Left lung (tissue), 10 donors: ENCODE measurements around the gene TMEM106C. TPM values are rescaled to one million over a fixed set of nuclear protein-coding genes. Genes with fewer than 3 reads are reported as not detected.

Source experiments
- ATAC-seq: fragments of 200-7000 bp; cut with Tn5 transposase; one replicate; pipeline ENCODE4 v1.9.1; 2020; ENCODE audit warnings: moderate library complexity
- DNase-seq, 4 donors: peaks; one replicate each; pipeline ENCODE4 v3.0.0-alpha.2; 2013 to 2020
- H3K27ac ChIP-seq, 2 donors: fragments of 200-600 bp; sonication (generic) in 1 of 2; one replicate each; pipeline versions ENCODE4 v1.5.0 to v1.8.0; 2020 to 2021
- H3K27me3 ChIP-seq, 2 donors: fragments of 200-600 bp; sonication (generic) in 1 of 2; one replicate each; pipeline versions ENCODE4 v1.5.0 to v1.8.0; 2020 to 2021
- H3K36me3 ChIP-seq, 2 donors: fragments of 200-600 bp; sonication (generic) in 1 of 2; one replicate each; pipeline versions ENCODE4 v1.5.0 to v1.8.0; 2020 to 2021
- H3K4me1 ChIP-seq, 2 donors: fragments of 200-600 bp; one replicate each; pipeline ENCODE4 v1.8.0; 2021
- H3K4me3 ChIP-seq, 2 donors: fragments of 200-600 bp; sonication (generic) in 1 of 2; one replicate each; pipeline versions ENCODE4 v1.5.0 to v1.8.0; 2020 to 2021; ENCODE audit warnings: mild to moderate bottlenecking in 1 of 2
- H3K9me3 ChIP-seq, 2 donors: fragments of 200-600 bp; sonication (generic) in 1 of 2; one replicate each; pipeline versions ENCODE4 v1.5.0 to v1.8.0; 2020 to 2021
- intact Hi-C, 2 donors: fragments of 100-400 bp; cut with DNase I; formaldehyde crosslinking; loops; one replicate each; pipeline versions ENCODE4 v1.11.2 to v1.14.2; 2022
- polyA plus RNA-seq, 6 donors: library from polyadenylated mRNA; unstranded; fragments of 120-200 nt; gene quantifications; one replicate each; pipeline ENCODE4 v1.2.1, GENCODE V29; 2013; ENCODE audit not compliant: insufficient read length in 6 of 6
- total RNA-seq, 2 donors: library from RNA; stranded (reverse); fragmentation: NEBNext Ultra II Directional; extraction: Animal tissue kit (Norgen Biotek cat#: 25700); gene quantifications; one replicate each; pipeline ENCODE4 v1.2.1, GENCODE V29; 2021
- TF ChIP-seq, protein P1 (sequence below), 2 donors: fragments of 200-600 bp; sonication (generic) in 1 of 2; IDR thresholded peaks; one replicate each; pipeline versions ENCODE4 v1.5.0 to v1.8.0; 2021; ENCODE audit warnings: antibody characterized with exemption in 2 of 2
- donor health status: DM: no; HTN: yes; CAD: no.
- donor health status: DM: no; HTN: no; CAD: no.

The TMEM106C gene
- total and polyA plus RNA-seq, 8 donors, result 43.1 to 99.3 (median 82.1) TPM

DNA sequence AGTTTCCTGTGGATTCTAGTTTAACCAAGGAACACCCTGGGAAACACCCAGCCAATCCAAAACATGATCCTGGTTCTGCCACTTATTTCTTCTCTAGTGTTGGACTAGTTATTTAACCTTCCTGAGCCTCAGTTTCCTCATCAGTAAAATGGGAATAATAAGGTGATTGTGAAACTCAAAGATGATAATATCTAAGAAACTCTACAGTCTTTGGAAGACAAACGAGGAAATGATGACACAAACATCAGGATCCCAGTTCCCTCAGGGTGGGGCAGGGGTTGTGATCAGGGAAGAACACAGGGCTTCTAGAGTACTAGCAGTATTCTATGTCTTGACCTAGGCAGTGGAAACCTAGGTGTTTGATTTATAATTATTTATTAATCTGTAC, 18.1 kb upstream of the TMEM106C start:
- Histone ChIP-seq H3K27ac (no peak overlapping the region), H3K27me3 (peaks cover 5 to 31% of the 10 kb centered on the region in 2 donors), H3K9me3 (no peaks in the 10 kb centered on the region), H3K36me3 (no peaks in the 10 kb centered on the region), H3K4me1 (peaks cover 0 to 21% of the 10 kb centered on the region in 2 donors), H3K4me3 (no peak overlapping the region)
- DNase-seq (no peak), ATAC-seq (no peak)
- intact Hi-C loops, result no loop called here
- TF ChIP-seq, protein P1, sequence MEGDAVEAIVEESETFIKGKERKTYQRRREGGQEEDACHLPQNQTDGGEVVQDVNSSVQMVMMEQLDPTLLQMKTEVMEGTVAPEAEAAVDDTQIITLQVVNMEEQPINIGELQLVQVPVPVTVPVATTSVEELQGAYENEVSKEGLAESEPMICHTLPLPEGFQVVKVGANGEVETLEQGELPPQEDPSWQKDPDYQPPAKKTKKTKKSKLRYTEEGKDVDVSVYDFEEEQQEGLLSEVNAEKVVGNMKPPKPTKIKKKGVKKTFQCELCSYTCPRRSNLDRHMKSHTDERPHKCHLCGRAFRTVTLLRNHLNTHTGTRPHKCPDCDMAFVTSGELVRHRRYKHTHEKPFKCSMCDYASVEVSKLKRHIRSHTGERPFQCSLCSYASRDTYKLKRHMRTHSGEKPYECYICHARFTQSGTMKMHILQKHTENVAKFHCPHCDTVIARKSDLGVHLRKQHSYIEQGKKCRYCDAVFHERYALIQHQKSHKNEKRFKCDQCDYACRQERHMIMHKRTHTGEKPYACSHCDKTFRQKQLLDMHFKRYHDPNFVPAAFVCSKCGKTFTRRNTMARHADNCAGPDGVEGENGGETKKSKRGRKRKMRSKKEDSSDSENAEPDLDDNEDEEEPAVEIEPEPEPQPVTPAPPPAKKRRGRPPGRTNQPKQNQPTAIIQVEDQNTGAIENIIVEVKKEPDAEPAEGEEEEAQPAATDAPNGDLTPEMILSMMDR (IDR thresholded peaks at IDR 0.05), result no peak

DNA sequence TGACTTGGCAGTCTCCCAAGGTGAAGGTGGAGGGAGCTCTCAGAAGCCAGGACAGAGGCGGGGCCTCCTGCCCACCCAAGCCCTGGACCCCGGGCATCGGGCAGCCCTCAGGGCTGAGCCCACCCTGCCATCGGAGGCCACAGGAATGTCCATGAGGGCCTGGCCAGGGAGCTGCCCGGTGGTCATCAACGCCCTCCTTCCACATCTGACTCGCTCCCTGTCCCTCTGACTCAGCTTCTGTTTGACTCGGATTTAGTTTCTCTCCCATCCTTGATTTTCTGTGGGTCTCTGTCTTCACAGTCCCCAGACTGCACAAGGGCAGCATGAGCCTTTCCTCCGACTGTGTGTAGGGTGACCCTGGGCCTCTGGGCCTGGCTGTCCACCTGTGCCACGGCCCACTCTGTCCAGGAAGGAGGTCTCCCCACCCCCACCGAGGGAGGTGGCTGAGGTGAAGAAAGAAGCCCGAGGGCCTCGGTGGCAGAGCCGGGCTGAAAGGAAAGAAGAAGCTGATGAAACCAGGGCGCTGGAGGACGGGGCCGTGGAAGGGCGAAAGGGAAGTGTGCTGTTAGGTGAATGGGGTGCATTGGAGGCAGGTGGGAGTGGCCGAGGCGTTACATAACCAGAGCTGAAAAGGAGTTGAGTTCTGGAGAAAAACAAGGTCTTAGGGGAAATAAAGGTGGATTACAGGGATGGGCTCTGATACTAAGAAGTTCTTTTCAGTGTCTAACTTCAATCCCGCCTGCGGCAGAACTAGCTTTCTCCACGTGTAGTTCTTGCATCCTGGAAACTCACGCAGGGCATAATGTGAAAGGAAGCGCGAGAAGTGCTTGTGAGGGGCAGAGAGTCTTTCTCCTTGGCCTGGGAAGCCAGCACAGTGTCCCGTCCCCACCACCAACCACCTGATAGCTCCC, 16.7 kb upstream of the TMEM106C start:
- peaks cover 0 to 21% of the 10 kb centered on the region in 2 donors for H3K4me1 ChIP-seq
- intact Hi-C loops, result no loop called here

DNA sequence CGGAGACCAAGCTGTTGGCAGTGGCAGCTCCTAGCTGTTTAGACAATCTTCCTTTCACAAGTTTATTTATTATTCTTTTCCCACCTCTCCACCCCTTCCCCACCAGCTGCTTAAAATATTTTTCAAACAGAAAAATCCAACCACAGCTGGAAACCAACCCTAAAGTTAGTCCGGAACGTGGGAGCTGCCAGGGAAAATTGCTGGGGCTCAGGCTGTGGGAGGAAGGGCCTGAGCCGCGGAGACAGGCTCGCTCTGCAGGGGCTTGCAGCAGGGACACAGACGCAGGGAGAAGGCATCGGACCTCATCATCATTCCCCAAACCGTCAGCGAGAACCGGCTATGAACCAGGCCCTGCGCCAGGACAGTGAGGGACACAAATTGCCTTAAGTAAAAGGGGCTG, 16.1 kb upstream of the TMEM106C start:
- ATAC-seq, result no peak
- Histone ChIP-seq H3K9me3 (no peaks in the 10 kb centered on the region), H3K27me3 (peaks cover 0 to 14% of the 10 kb centered on the region in 2 donors), H3K27ac (no peak overlapping the region), H3K4me3 (no peak overlapping the region), H3K4me1 (peaks cover 0 to 21% of the 10 kb centered on the region in 2 donors), H3K36me3 (no peaks in the 10 kb centered on the region)
- TF ChIP-seq, protein P1 (IDR thresholded peaks at IDR 0.05), result no peak
- DNase-seq, result peak in 1 of 4 donors; percentile 54
- intact Hi-C loops, result no loop called here

More for the DNA sequence above, 16.7 kb upstream of the TMEM106C start:
- peak overlapping the region in 1 of 2 donors; percentile 18 for H3K27ac ChIP-seq
- DNase-seq (peak in 1 of 4 donors; percentile 88), ATAC-seq (no peak)
- no peaks in the 10 kb centered on the region for H3K9me3 ChIP-seq
- H3K27me3 ChIP-seq, result peaks cover 5 to 21% of the 10 kb centered on the region in 2 donors
- H3K4me3 ChIP-seq, result no peak overlapping the region
- no peaks in the 10 kb centered on the region for H3K36me3 ChIP-seq
- TF ChIP-seq, protein P1 (IDR thresholded peaks at IDR 0.05), result no peak

DNA sequence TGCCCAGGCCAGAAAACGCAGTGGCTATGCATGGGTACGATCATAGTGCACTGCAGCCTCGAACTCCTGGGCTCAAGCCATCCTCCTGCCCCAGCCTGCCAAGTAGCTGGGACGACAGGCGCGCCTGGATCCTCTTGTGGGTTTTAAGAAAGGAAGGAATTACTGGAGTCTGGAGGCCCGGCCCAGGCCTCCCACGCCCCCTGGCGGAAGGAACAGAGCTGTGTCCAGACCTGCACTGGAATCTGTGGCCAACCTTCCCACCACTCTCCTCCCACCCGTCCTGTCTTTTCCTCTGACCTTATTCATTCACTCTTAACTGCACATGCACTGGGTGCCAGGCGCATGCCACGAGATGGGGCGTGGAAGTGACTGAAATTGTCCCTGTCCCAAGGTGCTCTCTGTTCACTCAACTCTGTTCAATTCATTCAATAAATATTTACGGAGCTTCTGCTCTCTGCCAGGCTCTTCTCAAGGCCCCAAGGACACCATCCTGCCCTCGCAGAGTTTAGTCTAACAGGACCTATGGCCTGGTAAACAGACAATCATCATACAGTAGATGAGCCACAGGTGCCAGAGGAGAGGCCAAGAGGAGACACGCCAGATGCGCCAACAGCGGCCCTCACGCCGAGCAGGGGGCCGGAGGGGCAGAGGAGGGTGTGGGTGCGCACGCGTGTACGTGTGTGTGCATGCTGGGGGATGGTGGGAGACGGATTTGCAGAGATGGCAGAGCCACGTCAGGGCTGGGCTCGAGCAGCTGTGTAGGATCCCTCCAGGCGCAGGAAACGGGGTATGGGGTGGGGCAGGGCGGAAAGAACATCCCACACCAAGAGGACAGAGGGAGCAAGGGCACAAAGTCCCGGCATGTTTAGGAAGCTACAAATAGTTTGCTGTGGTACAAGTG, 13.7 kb upstream of the TMEM106C start:
- TF ChIP-seq, protein P1 (IDR thresholded peaks at IDR 0.05), result peak; percentile 85 to 90
- intact Hi-C loops, result loop anchor here in 1 of 2 donors (10.0 kb wide), 1 partner anchor 45 kb away; the partner anchor contains the start of gene VDR
- peak; percentile 51 to 93 (median 82) for DNase-seq

More for the DNA sequence above, 13.7 kb upstream of the TMEM106C start:
- H3K4me3 ChIP-seq, result no peak overlapping the region
- H3K9me3 ChIP-seq, result no peaks in the 10 kb centered on the region
- ATAC-seq, result peak; percentile 93
- H3K27ac ChIP-seq, result no peak overlapping the region
- H3K4me1 ChIP-seq, result peaks cover 0 to 21% of the 10 kb centered on the region in 2 donors
- no peaks in the 10 kb centered on the region for H3K36me3 ChIP-seq
- H3K27me3 ChIP-seq, result no peaks in the 10 kb centered on the region
